ENCODE results near the gene RXRA. TPM values are rescaled to one million over a fixed set of nuclear protein-coding genes. Genes with fewer than 3 reads are reported as not detected.
A peak's percentile ranks its signal among the peaks of the same experiment; 100 is the strongest.

RXRA gene
- total RNA-seq, 1 donor from 2014 or later, result 23.3 TPM

DNA sequence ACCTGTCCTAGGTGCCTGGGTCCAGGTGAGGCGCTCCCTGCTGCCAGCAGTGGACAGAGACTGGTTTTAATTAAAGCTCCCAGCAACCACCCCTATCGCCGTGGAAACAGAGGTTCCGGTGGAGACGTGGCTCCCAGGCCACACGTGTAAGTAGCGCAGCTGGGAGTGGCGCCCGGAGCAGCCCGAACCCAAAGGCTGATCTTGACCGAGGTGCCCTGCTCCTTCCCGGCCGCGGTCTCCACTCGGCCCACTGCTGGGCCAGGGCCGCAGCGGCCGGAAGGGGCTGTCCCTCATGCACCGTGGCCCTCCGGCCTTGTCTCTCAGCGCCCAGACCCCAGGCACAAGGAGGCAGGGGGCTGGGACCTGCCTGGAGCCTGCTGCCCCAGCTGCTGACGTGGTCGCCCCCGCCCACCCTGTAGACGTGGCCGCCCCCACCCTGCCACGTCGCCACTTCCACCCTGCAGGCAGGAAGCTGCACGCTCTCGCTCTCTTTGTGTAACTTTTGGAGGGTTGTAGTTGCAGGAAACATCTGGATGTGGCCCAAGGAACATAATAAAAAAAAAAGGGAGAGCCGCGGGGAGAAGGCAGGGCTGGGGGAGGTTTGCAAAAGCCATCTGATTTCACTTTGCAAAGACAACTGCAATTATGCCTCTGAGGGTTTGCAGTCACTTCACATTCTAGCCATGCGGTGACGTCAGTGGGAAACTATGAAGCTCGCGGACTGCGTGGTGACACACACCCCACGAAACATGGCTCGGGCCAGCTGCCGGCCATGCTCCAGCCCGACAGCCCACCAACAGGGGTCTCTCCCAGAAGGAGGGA is 129.9 kb downstream of the RXRA start:
- DNase-seq, result peak; percentile 97

DNA sequence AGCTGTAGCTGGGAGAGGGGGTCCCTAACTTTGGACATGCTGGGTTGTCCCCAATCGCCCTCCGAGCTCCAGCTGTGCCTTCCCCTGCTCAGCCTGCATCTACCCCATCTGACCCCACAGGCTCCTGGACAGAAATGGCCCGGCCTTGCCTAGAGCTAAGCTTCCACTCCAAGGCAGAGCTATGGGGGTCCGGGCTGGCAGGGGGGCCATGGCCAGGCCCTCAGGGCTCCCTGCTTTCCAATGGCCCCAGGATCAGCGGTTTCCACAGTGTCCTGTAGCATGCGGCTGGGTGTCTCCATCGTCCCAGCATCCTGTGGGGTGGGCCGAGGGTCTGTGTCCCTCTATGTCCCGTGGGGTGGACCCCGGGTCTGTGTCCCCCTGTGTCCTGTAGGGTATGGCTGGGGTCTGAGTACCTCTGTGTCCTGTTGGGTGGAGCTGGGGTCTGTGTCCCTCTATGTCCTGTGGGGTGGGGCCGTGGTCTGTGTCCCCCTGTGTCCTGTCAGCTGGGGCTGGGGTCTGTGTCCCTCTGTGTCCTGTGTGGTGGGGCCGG is 130.6 kb downstream of the RXRA start:
- no peak for DNase-seq

GRCh38 chr9:134457321-134458206 is 131.3 kb downstream of the RXRA start:
- DNase-seq, result no peak

- DNase-seq, result no peak
These were observed 132.2 kb downstream of the RXRA start for GRCh38 chr9:134458207-134459108.

- no peak for DNase-seq
These were observed 132.9 kb downstream of the RXRA start for GRCh38 chr9:134459164-134459563.

GRCh38 chr9:134459573-134459972 is 133.3 kb downstream of the RXRA start:
- no peak for DNase-seq

GRCh38 chr9:134460206-134460605 is 134.0 kb downstream of the RXRA start:
- DNase-seq, result no peak

- no peak for DNase-seq
These were observed 134.6 kb downstream of the RXRA start for GRCh38 chr9:134460896-134461295.

- DNase-seq, result no peak
These were observed 135.2 kb downstream of the RXRA start for GRCh38 chr9:134461426-134461982.

GRCh38 chr9:134462318-134462717 is 136.1 kb downstream of the RXRA start:
- DNase-seq, result no peak

DNA sequence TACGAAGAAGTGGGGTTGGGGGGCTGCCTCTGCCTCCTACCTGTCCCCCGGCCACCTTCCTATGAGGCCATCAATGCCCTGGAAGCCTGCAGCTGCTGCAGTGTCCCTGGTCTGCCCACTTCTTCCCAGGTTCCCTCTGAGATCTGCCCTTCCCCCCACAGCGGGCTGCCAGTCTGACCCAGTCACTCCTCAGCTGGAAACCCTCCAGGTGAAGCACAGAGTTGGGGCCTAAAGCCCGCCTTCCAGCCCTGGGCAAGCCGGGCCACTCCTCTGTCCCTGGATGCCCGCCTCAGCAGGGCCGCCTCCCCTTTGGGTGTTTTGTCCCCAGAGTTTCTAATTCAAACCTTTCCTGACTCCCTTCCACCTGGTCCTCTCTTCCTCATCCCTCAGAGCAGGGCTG is 137.0 kb downstream of the RXRA start:
- DNase-seq, result no peak

- no peak for DNase-seq
These were observed 140.8 kb downstream of the RXRA start for GRCh38 chr9:134466869-134467616.

DNA sequence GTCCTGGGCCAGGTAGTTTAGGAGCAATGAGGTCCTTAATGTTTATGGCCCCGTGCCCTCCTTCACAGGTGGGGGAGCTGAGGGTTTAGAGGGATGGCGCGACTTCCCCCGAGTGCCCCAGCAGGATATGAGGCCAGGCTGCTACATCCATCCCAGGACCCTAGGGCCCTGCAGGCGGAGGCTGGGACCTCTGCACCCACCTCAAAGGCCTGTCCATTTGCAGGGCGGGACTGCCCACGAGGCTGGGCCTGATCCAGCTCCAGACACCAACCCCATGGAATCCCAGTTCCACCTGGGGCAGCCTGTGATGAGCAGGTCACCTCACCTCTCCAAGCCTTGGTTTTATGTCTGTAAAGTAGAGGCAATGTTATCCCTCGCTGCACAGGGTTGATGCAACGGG is 142.1 kb downstream of the RXRA start:
- no peak for DNase-seq

- no peak for DNase-seq
These were observed 143.0 kb downstream of the RXRA start for GRCh38 chr9:134469041-134469875.

GRCh38 chr9:134472256-134472655 is 146.0 kb downstream of the RXRA start:
- no peak for DNase-seq

- DNase-seq, result no peak
These were observed 147.1 kb downstream of the RXRA start for GRCh38 chr9:134473141-134474054.

DNA sequence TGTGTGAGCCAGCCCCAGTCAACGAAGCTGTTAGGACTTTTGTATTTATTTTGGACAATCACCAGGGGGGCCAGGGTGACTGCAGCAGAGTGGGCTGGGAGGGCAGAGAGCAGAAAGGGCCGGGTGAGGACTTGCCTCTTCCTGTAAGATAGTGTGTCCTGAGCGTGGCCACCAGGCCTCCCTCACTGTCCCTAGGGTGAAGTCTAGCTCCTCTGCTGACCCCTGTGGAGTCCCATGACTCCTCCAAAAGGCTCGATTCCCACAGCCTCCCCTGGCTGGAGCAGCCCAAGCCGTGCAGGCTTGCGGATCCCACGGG is 147.8 kb downstream of the RXRA start:
- no peak for DNase-seq

GRCh38 chr9:134475011-134475790 is 148.9 kb downstream of the RXRA start:
- peak; percentile 70 for DNase-seq

All from dermis blood vessel endothelial cell (primary cell).